GM18870 (cell line): ENCODE measurements around the gene CSNK1G1.

Source experiments
- ATAC-seq: cut with Tn5 transposase; IDR thresholded peaks from one replicate; pipeline ENCODE4 v1.9.1; 2021; ENCODE audit warnings: moderate library complexity; ENCODE audit not compliant: unreplicated experiment

Gene CSNK1G1

DNA sequence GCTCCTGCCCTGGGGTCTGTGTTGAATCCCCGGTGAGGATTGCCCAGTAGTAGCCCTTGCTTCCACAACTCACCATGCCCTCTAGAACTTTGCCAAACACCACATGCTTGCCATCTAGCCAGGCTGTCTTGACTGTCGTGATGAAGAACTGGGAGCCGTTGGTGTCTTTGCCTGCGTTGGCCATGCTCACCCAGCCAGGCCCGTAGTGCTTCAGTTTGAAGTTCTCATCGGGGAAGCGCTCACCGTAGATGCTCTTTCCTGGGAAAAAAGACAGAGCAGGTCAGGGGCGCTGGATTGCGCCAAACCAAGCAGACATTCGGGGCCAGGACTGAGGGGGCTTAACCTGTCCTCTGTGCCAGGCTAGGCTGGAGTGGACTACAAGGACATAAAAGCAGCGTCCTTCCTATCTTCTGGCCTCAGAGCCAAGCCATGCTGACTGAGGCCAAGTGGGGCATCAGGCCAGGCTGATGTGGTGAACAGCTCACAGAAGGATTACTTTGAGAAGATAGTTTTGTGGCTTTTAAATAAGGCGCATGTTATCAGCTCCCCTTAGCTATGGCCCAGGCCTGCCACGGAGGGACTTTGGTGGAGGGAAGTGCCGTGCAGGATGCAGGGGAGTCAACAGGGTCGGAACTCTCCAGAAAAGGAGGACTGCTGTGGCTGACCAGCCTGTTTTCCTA is 199.2 kb downstream of the CSNK1G1 start:
- ATAC-seq = no peak

DNA sequence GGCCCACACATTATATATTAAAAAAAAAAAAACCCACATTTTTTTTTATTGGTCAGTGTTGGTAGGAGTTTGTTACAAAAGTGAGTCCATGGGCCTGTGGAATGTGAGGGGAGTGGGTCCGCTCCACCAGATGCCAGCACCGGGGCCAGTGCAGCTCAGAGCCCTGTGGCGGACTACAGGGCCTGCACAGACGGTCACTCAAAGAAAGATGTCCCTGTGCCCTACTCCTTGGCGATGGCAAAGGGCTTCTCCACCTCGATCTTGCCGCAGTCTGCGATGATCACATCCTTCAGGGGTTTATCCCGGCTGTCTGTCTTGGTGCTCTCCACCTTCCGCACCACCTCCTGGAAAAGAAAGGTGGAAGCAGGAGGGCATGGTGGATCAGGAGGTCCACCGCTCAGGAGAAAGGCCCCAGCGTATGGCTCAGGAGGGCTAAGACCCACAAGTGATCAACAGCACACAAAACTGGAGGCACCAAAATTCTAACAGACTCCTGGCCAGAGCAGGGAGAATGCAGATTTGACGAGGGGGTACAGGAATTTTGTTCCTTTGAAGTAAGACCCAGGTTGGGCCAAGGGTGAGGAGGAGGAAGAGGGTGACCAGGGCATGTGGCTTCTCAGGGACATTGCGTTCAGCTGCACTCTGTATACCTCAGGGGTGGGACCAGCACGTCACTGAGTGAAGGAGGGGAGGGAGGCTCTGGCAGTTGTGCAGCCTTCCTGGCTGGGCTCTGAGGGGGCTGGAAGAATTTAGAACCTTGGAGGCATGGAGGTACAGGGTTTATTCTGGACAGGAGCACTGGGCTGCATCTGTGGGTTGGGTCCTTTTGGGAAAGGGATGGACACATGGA is 199.9 kb downstream of the CSNK1G1 start:
- ATAC-seq = no peak

- no peak for ATAC-seq
Observed at GRCh38 chr15:64153480-64154367, 202.2 kb downstream of the CSNK1G1 start.

GRCh38 chr15:64152507-64153387 is 203.2 kb downstream of the CSNK1G1 start:
- no peak for ATAC-seq

GRCh38 chr15:64151727-64152506 is 204.1 kb downstream of the CSNK1G1 start, which contains the start of gene SNX22:
SNX22 (plus strand) TSS chr15:64151731; CDS start chr15:64151776, 45 bp downstream.
- ATAC-seq = peak; percentile 14

- no peak for ATAC-seq
Observed at GRCh38 chr15:64149893-64150578, 205.9 kb downstream of the CSNK1G1 start.

DNA sequence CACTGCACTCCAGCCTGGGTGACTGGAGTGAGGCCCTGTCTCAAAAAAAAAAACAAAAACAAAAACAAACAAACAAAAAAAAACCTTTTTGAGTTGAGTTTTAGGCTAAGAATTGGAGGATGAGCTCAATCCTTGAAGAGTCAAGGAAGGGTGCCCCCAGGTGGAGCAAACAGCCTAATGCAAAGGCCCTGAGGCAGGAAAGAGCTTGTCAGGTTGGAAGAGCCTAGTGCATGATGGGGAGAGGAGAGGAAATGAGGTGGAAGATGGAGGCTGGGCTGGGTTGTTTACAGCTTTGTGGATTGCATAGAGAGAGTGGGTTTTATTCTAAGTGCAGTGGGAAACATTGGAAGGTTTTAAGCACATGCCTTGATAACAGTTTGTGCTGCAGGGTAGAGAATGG is 206.5 kb downstream of the CSNK1G1 start:
- ATAC-seq = no peak

DNA sequence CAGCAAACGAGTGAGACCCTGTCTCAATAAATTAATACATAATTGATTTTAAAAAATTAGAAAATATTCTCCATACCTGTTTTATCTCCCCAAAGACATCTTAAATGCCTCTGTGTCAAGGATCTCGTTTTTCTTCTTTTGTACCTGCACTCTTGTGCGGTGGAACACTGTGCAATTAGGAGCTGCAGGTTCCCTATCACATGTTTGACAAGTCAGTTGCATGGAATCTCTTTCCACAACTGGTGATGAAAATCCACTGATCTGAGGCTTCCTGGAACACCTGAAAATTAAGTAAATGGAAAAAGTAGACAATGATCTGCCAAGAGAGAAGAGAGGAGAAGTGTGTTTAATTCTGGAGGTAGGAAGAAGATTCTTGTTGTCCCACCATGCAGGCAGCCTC is 207.4 kb downstream of the CSNK1G1 start:
- no peak for ATAC-seq

DNA sequence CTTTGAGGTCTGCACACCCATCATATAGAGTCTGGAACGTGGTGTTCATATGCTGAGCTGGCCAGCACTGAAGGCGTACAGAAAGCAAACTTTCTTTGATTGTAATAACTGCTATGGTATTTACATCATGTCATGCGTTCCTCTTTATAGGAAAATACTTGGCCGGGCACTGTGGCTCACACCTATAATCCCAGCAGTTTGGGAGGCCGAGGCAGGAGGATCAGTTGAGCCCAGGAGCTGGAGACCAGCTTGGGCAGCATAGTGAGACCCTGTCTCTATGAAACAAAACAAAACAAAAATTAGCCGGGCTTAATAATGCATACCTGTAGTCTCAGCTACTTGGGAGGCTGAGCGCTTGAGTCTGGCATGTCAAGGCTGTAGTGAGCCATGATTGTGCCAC is 207.8 kb downstream of the CSNK1G1 start:
- no peak for ATAC-seq

DNA sequence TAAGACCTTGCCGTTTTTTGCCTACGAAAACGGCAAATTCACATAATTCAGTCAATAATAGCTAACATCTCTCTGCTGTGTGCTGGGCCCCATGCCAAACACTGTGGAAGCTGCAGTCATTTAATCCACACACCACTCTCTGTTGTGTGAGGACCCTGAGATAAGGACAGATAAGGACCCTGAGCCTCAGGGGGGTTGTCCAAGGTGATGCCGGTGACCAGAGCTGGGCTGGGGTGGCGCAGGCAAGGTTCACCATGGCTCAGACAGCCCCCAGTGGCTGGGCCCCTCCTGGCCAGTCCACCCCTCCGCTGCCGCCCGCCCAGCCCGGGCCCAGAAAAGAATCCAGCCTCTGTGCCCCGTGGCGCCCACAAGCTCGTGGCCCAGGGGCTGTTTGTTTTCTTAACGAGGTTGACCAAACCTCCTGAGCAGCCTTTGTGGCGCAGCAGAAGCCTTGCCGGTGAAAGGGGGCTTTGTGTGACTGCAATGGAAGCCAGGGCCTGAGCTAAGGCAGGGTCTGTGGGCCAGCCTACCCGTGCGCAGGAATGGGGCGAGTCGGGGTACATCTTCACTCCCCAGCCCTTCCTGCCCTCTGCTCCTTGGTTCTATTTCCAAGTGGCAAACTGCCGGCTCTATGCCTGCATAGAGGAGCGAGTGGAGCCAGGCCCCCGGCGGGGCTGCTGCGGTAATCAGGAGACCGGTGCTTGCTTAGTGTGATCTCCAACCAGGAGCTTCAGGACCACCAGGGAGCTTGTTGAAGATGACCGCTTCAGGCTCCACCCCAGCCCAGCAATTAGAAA is 208.9 kb downstream of the CSNK1G1 start:
- ATAC-seq = no peak

DNA sequence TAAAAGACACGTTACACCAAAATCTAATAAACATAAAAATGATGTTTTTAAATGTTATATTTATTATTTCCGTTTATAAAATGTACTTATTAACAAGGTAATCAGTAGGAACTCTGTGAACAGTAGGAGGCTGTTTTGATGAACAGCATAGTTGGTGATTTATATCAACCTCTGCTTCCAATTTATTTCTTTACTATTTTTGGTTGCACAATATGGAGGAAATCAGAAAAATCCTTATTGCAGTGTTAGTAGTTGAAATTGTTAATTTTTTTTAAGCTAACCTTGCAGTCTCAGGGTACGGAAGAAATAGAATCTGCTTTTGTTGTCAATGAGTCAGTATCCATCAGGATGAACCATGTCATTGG is 209.5 kb downstream of the CSNK1G1 start:
- no peak for ATAC-seq

- no peak for ATAC-seq
Observed at GRCh38 chr15:64146041-64146440, 209.9 kb downstream of the CSNK1G1 start.

DNA sequence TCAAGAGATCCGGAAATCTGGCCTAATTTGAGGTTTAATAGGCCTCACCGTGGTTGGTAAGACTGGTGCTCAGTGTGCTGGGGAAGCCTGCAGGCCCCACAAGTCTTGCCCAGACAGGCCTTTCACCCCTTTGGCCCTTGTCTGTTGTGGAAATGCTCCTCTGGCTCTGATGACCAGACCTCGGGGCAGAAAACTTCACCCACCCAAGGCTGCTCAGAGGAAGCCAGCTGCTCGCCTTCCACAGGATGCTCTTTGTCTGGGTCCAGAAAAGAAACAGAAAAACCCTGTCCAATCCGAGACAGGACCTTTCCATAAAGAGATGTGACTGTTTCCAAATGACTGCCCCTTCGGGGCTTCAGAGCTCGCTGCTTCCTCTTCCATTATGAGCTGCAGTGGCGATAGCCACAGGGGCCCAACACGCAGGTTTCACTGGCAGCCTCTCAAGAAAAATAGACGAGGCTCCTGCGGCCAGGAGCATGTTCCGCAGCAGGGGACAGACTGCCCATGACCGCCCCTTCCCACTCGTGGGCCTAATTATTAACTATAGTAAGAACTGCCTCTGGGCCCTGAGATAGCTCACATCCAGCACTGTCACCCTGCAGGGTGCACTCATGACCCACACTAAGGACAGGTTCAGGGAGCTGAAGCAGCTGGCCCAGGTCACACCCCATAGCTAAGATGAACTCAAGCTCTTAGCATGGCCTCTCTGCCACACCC is 211.2 kb downstream of the CSNK1G1 start:
- ATAC-seq = peak; percentile 59

DNA sequence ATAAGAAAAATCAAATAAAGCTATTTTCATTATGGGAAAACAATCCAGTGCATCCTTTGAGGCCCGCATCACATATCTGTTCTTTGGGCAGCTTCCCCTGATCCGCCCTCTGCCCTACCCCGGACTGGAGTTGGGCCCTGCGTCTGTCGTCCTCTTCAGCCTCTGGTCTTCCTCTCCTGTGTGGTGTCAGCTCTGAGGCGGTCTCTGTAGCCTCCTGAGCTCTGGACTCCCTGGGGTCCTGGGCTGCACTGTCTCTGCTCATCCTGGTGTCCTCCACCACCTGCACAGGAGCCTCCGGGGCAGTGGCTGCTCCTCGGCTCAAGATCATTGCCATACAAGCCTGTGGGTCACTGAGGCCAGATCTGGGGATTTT is 211.8 kb downstream of the CSNK1G1 start:
- no peak for ATAC-seq

DNA sequence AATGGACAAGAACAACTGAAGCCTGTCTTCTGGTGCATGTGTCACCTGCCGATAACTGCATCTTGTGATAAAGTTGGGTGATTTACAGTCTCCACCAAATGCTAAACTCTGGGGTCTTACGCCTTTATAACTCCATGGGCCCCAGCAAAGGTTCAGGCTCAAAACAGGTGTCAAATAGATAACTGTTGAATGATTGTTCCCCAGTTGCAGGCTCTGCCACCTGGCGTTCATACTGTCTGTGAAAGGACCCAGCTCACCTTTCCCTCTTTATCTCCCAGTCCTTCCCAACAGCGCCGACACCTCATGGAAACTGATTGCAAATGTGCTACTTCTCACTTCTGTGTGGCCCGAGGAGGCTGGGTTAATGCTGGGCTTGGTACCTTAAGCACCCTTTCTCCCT is 212.7 kb downstream of the CSNK1G1 start:
- ATAC-seq = no peak

DNA sequence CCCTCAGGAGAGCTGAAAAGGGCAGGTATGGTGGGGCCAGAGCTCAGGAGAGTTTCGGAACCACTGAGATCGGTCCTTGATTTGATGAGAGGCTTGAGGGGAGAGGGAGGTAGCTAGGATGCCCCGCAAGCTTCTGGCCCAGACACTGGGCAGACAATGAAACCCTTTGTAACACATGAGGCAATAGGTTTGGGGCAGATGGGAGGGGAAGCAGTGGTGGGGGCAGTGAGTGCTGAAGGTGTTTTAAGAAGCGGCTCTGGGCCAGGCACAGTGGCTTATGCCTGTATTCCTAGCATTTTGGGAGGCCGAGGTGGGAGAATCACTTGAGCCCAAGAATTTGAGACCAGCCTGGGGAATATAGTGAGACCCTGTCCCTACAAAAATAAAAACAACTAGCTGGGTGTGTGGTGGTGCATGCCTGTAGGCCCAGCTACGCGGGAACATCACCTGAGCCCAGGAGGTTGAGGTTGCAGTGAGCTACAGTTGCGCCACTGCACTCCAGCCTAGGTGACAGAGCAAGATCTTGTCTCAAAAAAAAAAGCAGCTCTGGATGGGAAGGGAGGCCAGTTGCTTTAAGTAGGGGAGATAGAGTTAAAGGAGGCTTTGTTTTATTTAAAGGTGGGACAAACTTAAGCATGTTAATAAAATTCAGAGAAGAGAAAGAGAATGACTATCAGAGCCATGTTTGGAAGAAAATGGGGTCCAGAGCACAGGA is 214.0 kb downstream of the CSNK1G1 start:
- ATAC-seq = no peak

GRCh38 chr15:64138331-64138941 is 217.5 kb downstream of the CSNK1G1 start:
- no peak for ATAC-seq
